H1 (cell line): Measurements from ENCODE around the gene OLFM1. TPM values are rescaled to one million over a fixed set of nuclear protein-coding genes. Genes with fewer than 3 reads are reported as not detected.

Experiments used
- CTCF ChIA-PET: fragments of 300-600 bp; sonication (Branson Sonifier 250); formaldehyde crosslinking; loops from one replicate; lab custom pipeline; 2021; ENCODE audit not compliant: partially characterized antibody; lab: Charles Lee
- POLR2A ChIA-PET: fragments of 300-600 bp; sonication (Branson Sonifier 250); formaldehyde crosslinking; loops from one replicate; lab custom pipeline; 2021; ENCODE audit warnings: inconsistent platforms; ENCODE audit not compliant: partially characterized antibody; lab: Charles Lee
- DNase-seq, 2 experiments: peaks; one replicate each; pipeline versions ENCODE4 v3.0.0 to v3.0.0-alpha.2; 2010 to 2022; ENCODE audit warnings: low spot score in 2 of 2, low read depth in 1 of 2, mixed read lengths in 1 of 2
- FAIRE-seq: peaks from 2 replicates; lab custom pipeline; 2011; peaks lifted over from hg19 to GRCh38; lab: Jason Lieb, UNC
- H2AFZ ChIP-seq: 2 replicates; pipeline ENCODE4 v1.8.1; 2012; ENCODE audit warnings: low read length, inconsistent platforms
- H2AK5ac ChIP-seq: 2 replicates; pipeline ENCODE4 v1.6.1; 2013; ENCODE audit warnings: low read depth, low read length
- H2BK120ac ChIP-seq: replicated peaks from 2 replicates; pipeline ENCODE3; 2013; ENCODE audit warnings: low read depth, low read length, inconsistent platforms
- H2BK12ac ChIP-seq: 2 replicates; pipeline ENCODE4 v1.6.1; 2013; ENCODE audit warnings: low read depth, low read length
- H2BK15ac ChIP-seq: 2 replicates; pipeline ENCODE4 v1.6.1; 2013; ENCODE audit warnings: low read length
- H2BK20ac ChIP-seq: 2 replicates; pipeline ENCODE4 v1.6.1; 2013; ENCODE audit warnings: low read length
- H2BK5ac ChIP-seq: 2 replicates; pipeline ENCODE4 v1.6.1; 2013; ENCODE audit warnings: low read depth, low read length
- H3K14ac ChIP-seq: 2 replicates; pipeline ENCODE4 v1.6.1; 2013; ENCODE audit warnings: inconsistent platforms; ENCODE audit not compliant: insufficient read length
- H3K18ac ChIP-seq: 2 replicates; pipeline ENCODE4 v1.6.1; 2013; ENCODE audit warnings: low read length; ENCODE audit errors: extremely low read depth
- H3K23ac ChIP-seq: 2 replicates; pipeline ENCODE4 v1.6.1; 2013; ENCODE audit warnings: inconsistent platforms; ENCODE audit not compliant: insufficient read length
- H3K23me2 ChIP-seq: 2 replicates; pipeline ENCODE4 v1.6.1; 2013; ENCODE audit warnings: low read depth, low read length
- H3K27ac ChIP-seq: 2 replicates; pipeline ENCODE4 v1.6.1; 2011; ENCODE audit warnings: low read depth, low read length, inconsistent platforms
- H3K27me3 ChIP-seq, 4 experiments: replicated peaks in 1 of 4; 1 replicate in 1 of 4; 2 replicates in 3 of 4; pipeline versions ENCODE4 v1.6.1 to v1.8.1; 2011 to 2013; ENCODE audit warnings: low read length in 3 of 4, mild to moderate bottlenecking in 3 of 4, inconsistent platforms in 2 of 4, mixed read lengths in 2 of 4, moderate library complexity in 1 of 4; ENCODE audit not compliant: control insufficient read depth in 3 of 4, insufficient read depth in 3 of 4; ENCODE audit errors: extremely low read depth in 1 of 4
- H3K36me3 ChIP-seq, 4 experiments: 2 replicates each; pipeline versions ENCODE4 v1.6.1 to v1.8.1; 2011 to 2013; ENCODE audit warnings: mild to moderate bottlenecking in 4 of 4, low read length in 3 of 4, moderate library complexity in 2 of 4, control low read depth in 1 of 4, inconsistent platforms in 1 of 4; ENCODE audit not compliant: insufficient read depth in 4 of 4, control insufficient read depth in 2 of 4
- H3K4ac ChIP-seq: replicated peaks from 2 replicates; pipeline ENCODE3; 2013; ENCODE audit warnings: low read length, low read depth, mixed read lengths, inconsistent platforms; ENCODE audit not compliant: insufficient read length
- H3K4me1 ChIP-seq, 4 experiments: replicated peaks in 1 of 4; 1 replicate in 1 of 4; 2 replicates in 3 of 4; pipeline versions ENCODE4 v1.6.1 to v1.8.1; 2011 to 2013; ENCODE audit warnings: low read length in 3 of 4, inconsistent platforms in 2 of 4, mixed read lengths in 1 of 4; ENCODE audit not compliant: insufficient read depth in 4 of 4, control insufficient read depth in 3 of 4
- H3K4me2 ChIP-seq, 2 experiments: 2 replicates each; pipeline versions ENCODE4 v1.6.1 to v1.8.1; 2011 to 2013; ENCODE audit warnings: low read depth in 2 of 2, low read length in 2 of 2, control low read depth in 1 of 2, inconsistent platforms in 1 of 2, mild to moderate bottlenecking in 1 of 2; ENCODE audit not compliant: insufficient read depth in 1 of 2
- H3K4me3 ChIP-seq, 4 experiments: fragments of 200-600, 300-600 bp in 1 of 4; sonication (generic), shearing (Covaris generic), sonication (Bioruptor Twin) in 1 of 4; 2 replicates each; pipeline versions ENCODE4 v1.5.1 to v1.8.1; 2011 to 2016; ENCODE audit warnings: low read length in 4 of 4, low read depth in 3 of 4, control low read depth in 2 of 4, inconsistent platforms in 2 of 4, mild to moderate bottlenecking in 2 of 4, mixed read lengths in 1 of 4, moderate library complexity in 1 of 4; ENCODE audit not compliant: insufficient read depth in 2 of 4; ENCODE audit errors: extremely low read depth in 1 of 4
- H3K56ac ChIP-seq: replicated peaks from 2 replicates; pipeline ENCODE3; 2013; ENCODE audit warnings: low read depth, mild to moderate bottlenecking, mixed read lengths, low read length, inconsistent platforms; ENCODE audit not compliant: insufficient read length
- H3K79me1 ChIP-seq: 2 replicates; pipeline ENCODE4 v1.6.1; 2013; ENCODE audit warnings: low read depth, low read length, control low read depth
- H3K79me2 ChIP-seq, 2 experiments: 2 replicates each; pipeline versions ENCODE4 v1.6.1 to v1.8.1; 2012 to 2013; ENCODE audit warnings: low read length in 2 of 2, mild to moderate bottlenecking in 2 of 2, inconsistent platforms in 1 of 2; ENCODE audit not compliant: insufficient read depth in 2 of 2, control insufficient read depth in 1 of 2
- H3K9ac ChIP-seq, 4 experiments: replicated peaks in 1 of 4; 1 replicate in 1 of 4; 2 replicates in 3 of 4; pipeline versions ENCODE4 v1.6.1 to v1.8.1; 2011 to 2013; ENCODE audit warnings: low read depth in 3 of 4, low read length in 3 of 4, control low read depth in 2 of 4, mild to moderate bottlenecking in 2 of 4, moderate library complexity in 2 of 4, inconsistent platforms in 1 of 4; ENCODE audit errors: extremely low read depth in 1 of 4
- H3K9me3 ChIP-seq, 2 experiments: 2 replicates each; pipeline versions ENCODE4 v1.6.1 to v1.8.1; 2012 to 2013; ENCODE audit warnings: mild to moderate bottlenecking in 2 of 2, moderate library complexity in 2 of 2, control low read depth in 1 of 2, inconsistent platforms in 1 of 2, low read depth in 1 of 2, low read length in 1 of 2, mixed read lengths in 1 of 2; ENCODE audit not compliant: insufficient read depth in 2 of 2
- H4K20me1 ChIP-seq, 2 experiments: replicated peaks in 1 of 2; 2 replicates each; pipeline versions ENCODE3 to v1.8.1; 2011 to 2013; ENCODE audit warnings: inconsistent platforms in 2 of 2, low read length in 2 of 2, mild to moderate bottlenecking in 1 of 2; ENCODE audit not compliant: insufficient read depth in 2 of 2, control insufficient read depth in 1 of 2
- H4K5ac ChIP-seq: 2 replicates; pipeline ENCODE4 v1.6.1; 2013; ENCODE audit warnings: low read length, low read depth, mixed read lengths, inconsistent platforms; ENCODE audit not compliant: insufficient read length
- H4K8ac ChIP-seq: 2 replicates; pipeline ENCODE4 v1.8.0; 2013; ENCODE audit warnings: mild to moderate bottlenecking, moderate library complexity, low read length, inconsistent platforms; ENCODE audit not compliant: insufficient read depth; ENCODE audit errors: extremely low read depth
- H4K91ac ChIP-seq: replicated peaks from 2 replicates; pipeline ENCODE3; 2013; ENCODE audit warnings: low read length, mixed read lengths, inconsistent platforms; ENCODE audit not compliant: insufficient read length
- BRCA1 ChIP-seq: IDR thresholded peaks from 2 replicates; pipeline ENCODE4 v1.6.1; 2012; ENCODE audit warnings: low read depth, low read length, improper control_type of control experiment
- CHD2 ChIP-seq: IDR thresholded peaks from 2 replicates; pipeline ENCODE4 v1.6.1; 2012; ENCODE audit warnings: low read length, improper control_type of control experiment
- KDM4A ChIP-seq: IDR thresholded peaks from one replicate; pipeline ENCODE4 v1.7.1; 2012; ENCODE audit warnings: low read depth, mild to moderate bottlenecking, moderate library complexity, low read length, inconsistent platforms; ENCODE audit not compliant: severe bottlenecking
- NRF1 ChIP-seq: IDR thresholded peaks from 2 replicates; pipeline ENCODE4 v1.6.1; 2011; ENCODE audit warnings: mild to moderate bottlenecking, low read depth, low read length, improper control_type of control experiment
- POU5F1 ChIP-seq: IDR thresholded peaks from 2 replicates; pipeline ENCODE4 v1.6.1; 2011; ENCODE audit warnings: low read depth, mild to moderate bottlenecking, low read length, moderate library complexity
- SAP30 ChIP-seq: fragments of 300-600 bp; sonication (generic); IDR thresholded peaks from 2 replicates; pipeline ENCODE4 v1.7.1; 2012; ENCODE audit warnings: low read length, moderate library complexity, mild to moderate bottlenecking, inconsistent platforms; ENCODE audit not compliant: insufficient read depth, insufficient replicate concordance
- SIX5 ChIP-seq: IDR thresholded peaks from 2 replicates; pipeline ENCODE4 v1.6.1; 2011; ENCODE audit warnings: mild to moderate bottlenecking, low read depth, low read length
- SP2 ChIP-seq: IDR thresholded peaks from 2 replicates; pipeline ENCODE4 v1.6.1; 2012; ENCODE audit warnings: mild to moderate bottlenecking, low read length, inconsistent platforms
- TAF1 ChIP-seq: IDR thresholded peaks from 2 replicates; pipeline ENCODE4 v1.6.1; 2011; ENCODE audit warnings: mild to moderate bottlenecking, low read depth, low read length
- TEAD4 ChIP-seq: IDR thresholded peaks from 2 replicates; pipeline ENCODE4 v1.6.1; 2012; ENCODE audit warnings: low read depth, low read length, inconsistent platforms, mixed read lengths
- WGBS, 2 experiments: shearing (Covaris generic) in 1 of 2; methylation state at CpG; one replicate each; pipeline versions ENCODE4 v1.1.6 to v1.1.7; 2013 to 2015; ENCODE audit warnings: low lambda C conversion rate in 2 of 2, mixed read lengths in 2 of 2, inconsistent platforms in 1 of 2, low coverage in 1 of 2, missing lambda C conversion rate in 1 of 2; ENCODE audit not compliant: insufficient replicate concordance in 2 of 2, insufficient coverage in 1 of 2, insufficient read length in 1 of 2; ENCODE audit errors: extremely low coverage in 1 of 2, missing lambda C conversion rate in 1 of 2; 5-methylcytosine and 5-hydroxymethylcytosine counted together
- polyA plus RNA-seq, 7 experiments: library from polyadenylated mRNA; depleted of rRNA in 3 of 7; stranded (reverse) in 5 of 7; unstranded in 2 of 7; fragments of >200 nt in 5 of 7; fragments of 200-250 nt in 2 of 7; gene quantifications; 1 replicate in 5 of 7; 2 replicates in 1 of 7; 4 replicates in 1 of 7; pipeline versions ENCODE4 v1.2.1 to v1.2.3, GENCODE V29; 2011 to 2013; ENCODE audit warnings: missing spikeins in 2 of 7, mixed read lengths in 2 of 7
- total RNA-seq: library from RNA; stranded (reverse); fragmentation: NEBNext Ultra II Directional; extraction: Animal tissue kit (Norgen Biotek cat#: 25700); gene quantifications from 2 replicates; pipeline ENCODE4 v1.2.1, GENCODE V29; 2021
- TF ChIP-seq, protein P1 (sequence below): IDR thresholded peaks from 2 replicates; pipeline ENCODE4 v1.6.1; 2012; ENCODE audit warnings: low read length, inconsistent platforms

Gene OLFM1
- total and polyA plus RNA-seq, 2 of the 8 experiments (the other 6 are each of a cell fraction or from before 2014, with no cell fraction given) = 53.0 to 53.4 TPM

DNA sequence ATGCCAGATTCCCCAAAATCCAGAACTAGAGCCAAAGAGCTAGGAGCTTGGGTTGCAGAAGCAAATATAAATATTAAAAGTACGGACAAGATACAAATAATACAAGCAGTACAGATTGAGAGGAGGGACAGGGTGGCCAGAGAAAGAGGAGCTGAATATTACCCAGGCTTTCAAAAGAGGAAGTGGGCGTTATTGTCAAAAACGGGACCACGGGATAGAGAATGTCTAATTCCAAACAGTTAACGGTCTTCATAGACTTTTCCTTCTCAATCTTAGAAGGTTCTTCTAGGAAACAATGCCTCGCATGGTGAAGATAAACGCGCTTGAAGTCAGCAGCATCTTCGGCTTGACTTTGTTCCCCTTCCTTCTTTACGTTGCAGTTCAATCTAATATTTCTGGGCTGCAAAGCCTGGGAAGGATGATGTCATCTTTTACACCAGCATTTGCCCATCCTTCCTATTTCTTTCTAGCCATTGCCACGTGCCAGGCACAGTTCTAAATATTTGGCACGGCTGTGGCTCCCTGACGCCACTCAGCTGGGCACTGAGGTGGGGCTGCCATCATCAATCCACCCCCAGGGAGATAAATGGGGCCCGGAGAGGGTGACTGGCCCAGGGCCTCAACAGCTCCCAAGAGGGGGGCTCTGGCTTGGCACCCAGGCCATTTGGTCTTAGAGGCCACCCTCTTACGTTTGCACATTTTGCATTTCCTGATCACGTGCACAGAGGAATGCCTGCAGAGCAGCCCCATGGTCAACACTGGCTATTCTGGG, 16.3 kb upstream of the OLFM1 start:
- Histone ChIP-seq H3K79me2 (no peaks in the 10 kb centered on the region), H3K4me1 (peaks cover 0 to 12% (median 7%) of the 10 kb centered on the region in 4 experiments; a peak in 5 of 7 replicates), H4K91ac (no peak overlapping the region), H4K8ac (no peak overlapping the region), H2AFZ (no peak overlapping the region), H3K23me2 (peaks cover 9% of the 10 kb centered on the region; the same call in 1 of the 2 replicates), H2BK5ac (no peak overlapping the region), H2BK120ac (no peak overlapping the region), H3K23ac (no peak overlapping the region), H3K14ac (no peak overlapping the region), H3K9me3 (no peaks in the 10 kb centered on the region), H3K36me3 (no peaks in the 10 kb centered on the region), H2BK12ac (no peak overlapping the region), H2BK15ac (no peak overlapping the region), H3K9ac (no peak overlapping the region), H3K4ac (no peak overlapping the region), H3K18ac (no peak overlapping the region), H3K27ac (no peak overlapping the region), H2AK5ac (no peak overlapping the region), H4K20me1 (peaks cover 0 to 2% of the 10 kb centered on the region in 2 experiments), H2BK20ac (no peak overlapping the region), H4K5ac (no peak overlapping the region), H3K4me3 (no peak overlapping the region), H3K27me3 (peaks cover 0 to 12% (median 9%) of the 10 kb centered on the region in 4 experiments; a peak in 6 of 7 replicates), H3K56ac (no peak overlapping the region), H3K79me1 (no peaks in the 10 kb centered on the region), H3K4me2 (no peak overlapping the region)
- POLR2A ChIA-PET = interaction anchor here (0.8 kb wide), 1 partner anchor 61 kb away, joined by 3 read pairs; no protein-coding TSS in a partner anchor
- DNase-seq (no peak), FAIRE-seq (no peak)
- CTCF ChIA-PET = interaction anchor here (0.6 to 2.4 kb wide), 6 partner anchors 9 to 342 kb away, joined by 3 to 9 read pairs (median 4); no protein-coding TSS in a partner anchor
- WGBS, 2 experiments = 90% methylated on average over 14 of the region's 16 CpGs; no CpG with 5 or more reads in 1 of the 2 experiments
- TF ChIP-seq CHD2 (no peak), TEAD4 (no peak), TAF1 (no peak), NRF1 (no peak), SP2 (no peak), SAP30 (no peak), SIX5 (no peak), BRCA1 (no peak), POU5F1 (no peak), KDM4A (no peak)
- TF ChIP-seq, protein P1, sequence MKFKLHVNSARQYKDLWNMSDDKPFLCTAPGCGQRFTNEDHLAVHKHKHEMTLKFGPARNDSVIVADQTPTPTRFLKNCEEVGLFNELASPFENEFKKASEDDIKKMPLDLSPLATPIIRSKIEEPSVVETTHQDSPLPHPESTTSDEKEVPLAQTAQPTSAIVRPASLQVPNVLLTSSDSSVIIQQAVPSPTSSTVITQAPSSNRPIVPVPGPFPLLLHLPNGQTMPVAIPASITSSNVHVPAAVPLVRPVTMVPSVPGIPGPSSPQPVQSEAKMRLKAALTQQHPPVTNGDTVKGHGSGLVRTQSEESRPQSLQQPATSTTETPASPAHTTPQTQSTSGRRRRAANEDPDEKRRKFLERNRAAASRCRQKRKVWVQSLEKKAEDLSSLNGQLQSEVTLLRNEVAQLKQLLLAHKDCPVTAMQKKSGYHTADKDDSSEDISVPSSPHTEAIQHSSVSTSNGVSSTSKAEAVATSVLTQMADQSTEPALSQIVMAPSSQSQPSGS = no peak
